ENCODE data around the gene FUCA1.
A peak's percentile ranks its signal among the peaks of the same experiment; 100 is the strongest.

The FUCA1 gene

DNA sequence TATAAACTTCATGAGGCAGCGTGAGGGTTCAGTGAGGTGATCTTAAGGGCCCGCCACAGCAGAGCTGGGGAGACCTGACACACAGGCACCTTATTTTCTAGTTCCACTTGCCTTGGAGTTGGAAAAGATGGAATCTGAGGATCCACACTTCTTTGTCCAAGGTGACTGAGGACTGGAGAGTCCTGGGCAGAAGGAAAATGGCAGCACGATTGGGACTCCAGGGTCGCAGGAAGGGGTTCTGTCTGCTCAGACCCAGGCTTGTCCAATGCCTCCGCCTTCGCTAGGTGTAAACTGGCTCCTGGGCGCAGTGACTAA lies 68.9 kb downstream of the FUCA1 start:
- no peak for TF ChIP-seq CTCF (conservative IDR thresholded peaks at IDR 0.05)
- H3K27ac ChIP-seq = peak overlapping the region; percentile 82; the same call in 1 of the 2 replicates

DNA sequence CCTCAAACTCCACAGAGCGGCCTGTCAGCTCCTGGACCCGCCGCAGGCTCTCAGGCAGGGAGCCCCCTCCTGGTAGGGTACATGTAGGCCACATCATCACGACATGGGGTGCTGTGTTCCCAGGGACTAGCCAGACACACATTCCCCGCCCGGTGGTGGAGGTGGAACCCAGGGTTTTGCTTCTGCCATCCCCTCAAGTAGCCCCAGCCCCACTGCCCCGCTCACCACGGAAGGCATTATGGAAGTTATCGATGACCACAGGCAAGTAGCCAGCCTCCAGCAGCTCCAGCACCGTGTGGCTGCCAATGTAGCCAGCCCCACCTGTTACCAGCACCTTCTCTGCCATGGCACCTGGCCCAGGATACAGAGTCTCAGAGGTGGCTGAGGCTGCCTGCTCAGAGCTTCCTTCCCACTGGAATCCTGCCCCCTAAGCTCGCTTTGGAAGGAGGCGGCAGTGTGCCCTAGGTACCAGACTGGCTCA lies 69.4 kb downstream of the FUCA1 start:
- no peak overlapping the region for H3K27ac ChIP-seq
- no peak for TF ChIP-seq CTCF (conservative IDR thresholded peaks at IDR 0.05)

GRCh38 chr1:23797478-23798448 lies 70.3 kb downstream of the FUCA1 start:
- no peak overlapping the region; the same call in 1 of the 2 replicates for H3K27ac ChIP-seq

GRCh38 chr1:23796466-23797271 lies 71.4 kb downstream of the FUCA1 start:
- H3K27ac ChIP-seq = no peak overlapping the region
- TF ChIP-seq CTCF (conservative IDR thresholded peaks at IDR 0.05) = peak; percentile 48

More at GRCh38 chr1:23797478-23798448, 70.3 kb downstream of the FUCA1 start:
- TF ChIP-seq CTCF (conservative IDR thresholded peaks at IDR 0.05) = no peak

- TF ChIP-seq CTCF (conservative IDR thresholded peaks at IDR 0.05) = no peak
- peak overlapping the region; percentile 23; the same call in 1 of the 2 replicates for H3K27ac ChIP-seq
Measured at GRCh38 chr1:23795676-23796465, 72.2 kb downstream of the FUCA1 start.
